Activated T-helper 1 cell treated with anti-CD3 and anti-CD28 coated beads, Interleukin-2, amount 50 U/mL, for 16 hours (primary cell): ENCODE measurements around the gene CD276.
"Not testable (repeated sequence)": the region's sequence is repeated elsewhere in the genome, so short reads cannot be mapped to it uniquely, and the experiment has no call there.

Experiments used
- DNase-seq, 2 donors: peaks; one replicate each; pipeline ENCODE4 v3.0.0-alpha.2; 2020; ENCODE audit warnings: low read depth in 1 of 2, low spot score in 1 of 2

CD276 gene

DNA sequence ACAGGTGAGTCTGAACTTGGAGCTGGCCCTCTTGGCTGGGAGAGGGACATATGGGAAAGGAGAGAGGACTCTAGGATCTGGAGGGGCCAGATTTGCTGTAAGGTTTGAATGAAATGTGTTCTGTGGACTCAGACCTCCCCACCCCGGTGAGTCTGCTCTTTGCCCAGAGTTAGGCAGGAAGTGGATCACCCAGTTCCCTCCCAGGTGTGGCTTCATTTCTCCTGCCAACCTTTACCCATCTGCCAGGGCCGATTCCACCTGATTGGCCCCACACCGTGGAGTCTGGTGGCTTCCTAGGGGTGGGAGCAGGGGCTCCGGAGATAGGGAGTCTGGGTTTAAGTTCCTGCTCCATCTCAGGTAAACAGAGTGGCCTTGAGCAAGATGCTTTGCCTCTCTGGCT lies 25.5 kb downstream of the CD276 start:
- no peak for DNase-seq

GRCh38 chr15:73710321-73710720 lies 26.1 kb downstream of the CD276 start:
- DNase-seq: no peak

GRCh38 chr15:73711526-73711925 lies 27.3 kb downstream of the CD276 start:
- no peak for DNase-seq

- no peak for DNase-seq
These were observed 27.9 kb downstream of the CD276 start for GRCh38 chr15:73712107-73712506.

DNA sequence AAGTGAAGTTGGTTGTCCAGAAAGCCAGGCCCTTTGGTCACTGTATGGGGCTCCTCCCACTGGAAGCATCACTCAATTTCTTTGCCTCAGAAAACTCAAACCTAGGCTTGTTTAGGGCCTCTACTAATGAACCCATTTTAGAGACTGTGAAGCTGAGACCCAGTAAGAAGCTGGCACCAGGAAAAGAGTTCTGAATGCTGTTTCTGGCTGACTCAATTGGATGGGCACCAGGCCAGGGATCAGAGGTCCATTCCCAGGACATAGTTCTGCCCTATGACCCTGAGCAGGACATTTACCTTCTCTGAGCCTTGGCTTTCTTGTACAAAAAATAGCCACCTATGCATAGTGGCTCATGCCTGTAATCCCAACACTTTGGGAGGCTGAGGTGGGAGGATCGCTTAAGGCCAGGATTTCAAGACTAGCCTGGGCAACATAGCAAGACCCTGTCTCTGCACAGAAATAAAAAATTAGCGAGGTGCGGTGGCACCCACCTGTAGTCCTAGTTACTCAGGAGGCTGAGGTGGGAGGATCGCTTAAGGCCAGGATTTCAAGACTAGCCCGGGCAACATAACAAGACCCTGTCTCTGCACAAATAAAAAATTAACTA lies 30.6 kb downstream of the CD276 start:
- no peak for DNase-seq

- DNase-seq: no peak
These were observed 31.2 kb downstream of the CD276 start for GRCh38 chr15:73715417-73715816.

DNA sequence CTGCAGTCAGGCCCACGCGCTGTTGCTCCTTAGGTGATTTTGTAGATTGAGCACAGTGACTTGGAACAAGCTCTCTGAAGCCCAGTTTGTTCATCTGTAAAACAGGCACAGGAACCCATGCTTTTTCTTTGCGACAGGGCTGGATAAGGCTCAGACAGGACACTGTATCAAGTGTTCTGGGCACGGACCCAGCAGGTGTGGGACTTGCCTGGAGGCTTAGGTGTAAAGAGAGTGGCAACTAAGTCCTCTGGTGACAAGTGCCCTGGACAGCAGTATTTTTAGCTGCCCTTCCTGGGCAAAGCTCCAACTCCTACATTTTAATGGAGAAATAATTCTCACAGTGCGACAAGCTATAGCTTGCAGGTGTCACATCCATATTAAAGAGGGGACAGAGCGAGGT lies 32.2 kb downstream of the CD276 start:
- no peak for DNase-seq

DNA sequence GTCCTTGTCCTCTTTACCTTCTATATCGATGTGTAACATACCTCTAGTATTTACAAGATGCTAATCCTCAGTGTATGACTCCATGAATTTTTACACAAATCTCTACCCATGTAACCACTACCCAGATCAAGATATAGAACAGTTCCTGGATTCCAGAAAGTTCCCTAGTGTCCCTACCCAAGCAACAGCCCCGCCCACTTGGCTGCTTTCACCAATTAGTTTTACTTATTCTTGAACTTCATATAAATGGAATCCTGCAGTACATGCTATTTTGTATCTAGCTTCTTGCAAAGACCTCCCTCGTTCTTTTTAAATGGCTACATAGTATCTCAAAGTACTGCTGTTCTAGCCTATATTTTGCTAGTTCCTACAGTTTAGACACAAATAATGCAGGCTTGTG lies 33.0 kb downstream of the CD276 start:
- DNase-seq: no peak

- DNase-seq: no peak
These were observed 33.6 kb downstream of the CD276 start for GRCh38 chr15:73717802-73718201.

- DNase-seq: no peak
These were observed 34.5 kb downstream of the CD276 start for GRCh38 chr15:73718694-73719093.

- DNase-seq: no peak
These were observed 38.2 kb downstream of the CD276 start for GRCh38 chr15:73722425-73722824.

GRCh38 chr15:73723191-73723590 lies 39.0 kb downstream of the CD276 start:
- DNase-seq: no peak

- DNase-seq: no peak
These were observed 40.0 kb downstream of the CD276 start for GRCh38 chr15:73724212-73724611.

DNA sequence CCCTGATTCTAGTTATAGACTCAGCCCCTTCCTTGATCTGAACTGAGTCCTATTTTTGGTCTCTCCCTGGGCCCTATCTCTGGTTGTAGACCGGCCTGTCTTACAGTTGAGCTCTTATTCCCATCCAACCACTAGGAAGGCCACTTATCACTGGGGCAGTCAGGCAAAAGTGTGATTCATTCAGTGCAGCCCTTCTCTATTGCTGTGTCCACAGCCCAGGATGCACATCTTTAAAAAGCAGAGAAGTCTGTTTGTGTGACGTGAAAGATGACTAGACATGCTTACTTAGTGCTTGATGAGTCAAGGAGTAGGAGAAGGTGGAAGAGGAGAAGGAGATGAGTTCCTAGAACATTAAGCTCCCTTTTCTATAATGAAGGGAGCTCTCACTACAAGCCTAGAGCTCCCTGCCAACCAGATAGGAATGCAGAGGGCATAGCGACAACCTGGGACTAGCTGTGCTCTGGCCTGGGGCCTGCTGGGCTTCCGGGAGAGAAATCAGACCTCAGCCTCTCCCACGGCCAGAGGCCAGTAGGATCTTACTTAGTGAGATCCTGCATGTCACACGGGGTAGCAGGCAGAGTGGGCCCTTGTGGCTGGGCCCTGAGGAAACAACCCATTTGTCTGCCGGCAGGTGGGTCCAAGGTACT lies 43.3 kb downstream of the CD276 start:
- no peak for DNase-seq

DNA sequence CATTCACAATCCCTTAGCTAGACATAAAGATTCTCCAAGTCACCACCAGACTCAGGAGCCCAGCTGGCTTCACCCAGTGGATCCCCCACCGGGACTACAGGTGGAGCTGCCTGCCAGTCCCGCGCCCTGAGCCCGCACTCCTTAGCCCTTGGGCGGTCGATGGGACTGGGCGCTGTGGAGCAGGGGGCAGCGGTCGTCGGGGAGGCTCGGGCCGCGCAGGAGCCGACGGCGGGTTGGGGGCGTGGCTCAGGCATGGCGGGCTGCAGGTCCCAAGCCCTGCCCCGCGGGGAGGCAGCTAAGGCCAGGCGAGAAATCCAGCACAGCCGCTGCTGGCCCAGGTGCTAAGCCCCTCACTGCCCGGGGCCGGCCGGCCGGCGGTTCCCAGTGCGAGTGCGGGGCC lies 47.9 kb downstream of the CD276 start:
- DNase-seq: not testable (repeated sequence)

DNA sequence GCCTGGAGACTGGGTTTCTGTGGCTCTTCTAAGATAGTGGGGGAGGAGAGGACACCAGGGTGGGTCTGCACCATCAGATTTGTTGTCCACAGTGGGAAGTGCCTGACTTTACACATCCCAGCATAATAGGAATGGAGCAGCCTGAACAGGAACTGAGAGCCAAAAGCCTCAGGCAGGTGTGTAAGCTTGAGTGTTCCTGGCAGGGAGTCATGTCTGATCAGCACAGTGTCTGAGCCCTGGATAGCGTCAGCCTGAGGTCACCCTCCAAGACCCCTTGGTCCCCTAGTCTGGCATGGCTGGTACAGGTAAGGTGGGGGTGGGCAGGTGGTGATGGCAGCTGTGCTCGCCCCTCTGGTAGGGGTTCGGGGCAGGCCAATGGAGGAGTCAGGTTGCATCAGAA lies 48.7 kb downstream of the CD276 start:
- DNase-seq: no peak

- no peak for DNase-seq
These were observed 53.4 kb downstream of the CD276 start for GRCh38 chr15:73737535-73737934.

DNA sequence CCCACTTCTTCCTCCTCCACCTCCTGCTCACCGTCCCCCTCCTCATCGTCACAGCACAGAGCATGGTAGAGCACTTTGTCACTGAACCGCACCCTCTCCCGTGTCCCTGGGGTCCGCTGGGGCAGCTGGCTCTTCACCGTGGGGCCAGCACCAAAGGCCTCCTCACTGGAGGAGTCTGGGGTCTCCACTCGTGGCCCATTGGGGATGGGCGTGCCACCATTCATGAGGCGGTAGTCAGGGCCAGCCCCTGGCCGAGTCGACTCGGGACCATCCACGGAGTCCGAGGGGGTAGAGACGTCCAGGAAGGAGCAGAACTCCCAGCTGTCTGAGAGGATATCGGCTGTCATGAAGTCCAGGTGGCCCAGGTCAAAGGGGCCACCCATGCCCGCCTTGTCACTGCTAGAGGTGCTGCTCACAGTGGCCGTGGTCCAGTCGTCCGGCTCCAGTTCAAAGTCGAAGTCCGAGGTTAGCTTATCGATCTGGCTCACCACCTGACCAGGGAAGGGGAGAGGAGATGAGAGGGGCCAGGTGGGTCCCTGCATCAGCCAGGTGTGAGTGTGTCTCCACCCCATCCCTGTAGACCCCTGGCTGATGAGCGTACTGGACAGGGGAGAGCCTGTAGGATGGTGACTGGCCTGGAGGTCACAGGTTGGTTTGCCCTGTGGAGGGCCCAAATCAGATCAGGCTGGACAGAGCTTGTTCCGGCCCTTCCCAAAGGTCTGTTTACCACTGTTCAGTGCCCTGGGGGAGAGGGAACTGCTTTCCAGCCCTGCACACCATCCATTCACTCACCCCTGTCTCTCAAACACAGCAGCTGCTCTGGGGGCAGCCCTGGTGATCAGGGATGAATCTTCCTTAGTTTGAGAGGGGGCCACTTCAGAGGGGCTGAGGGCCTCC lies 56.2 kb downstream of the CD276 start:
- DNase-seq: no peak

- no peak for DNase-seq
These were observed 57.2 kb downstream of the CD276 start for GRCh38 chr15:73741321-73741836.

DNA sequence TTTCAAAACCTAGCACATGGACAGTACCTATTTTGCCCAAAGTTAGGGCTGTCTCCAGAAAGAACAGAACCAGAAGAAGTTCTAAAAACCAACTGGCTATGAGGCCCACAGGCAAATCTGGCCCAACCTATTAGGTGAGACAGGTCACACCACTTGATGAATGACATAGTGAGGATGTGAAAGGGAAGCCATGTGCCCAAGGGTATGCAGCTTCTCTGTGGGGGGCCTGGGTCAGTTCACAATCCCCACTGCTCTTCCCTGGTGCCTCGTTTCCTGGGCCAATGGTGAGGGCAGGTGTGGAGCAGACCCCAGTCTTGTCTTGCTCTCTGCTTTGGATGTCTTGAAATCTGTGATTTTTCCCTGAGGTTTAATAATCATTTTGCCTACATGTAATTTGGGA lies 60.1 kb downstream of the CD276 start:
- no peak for DNase-seq

DNA sequence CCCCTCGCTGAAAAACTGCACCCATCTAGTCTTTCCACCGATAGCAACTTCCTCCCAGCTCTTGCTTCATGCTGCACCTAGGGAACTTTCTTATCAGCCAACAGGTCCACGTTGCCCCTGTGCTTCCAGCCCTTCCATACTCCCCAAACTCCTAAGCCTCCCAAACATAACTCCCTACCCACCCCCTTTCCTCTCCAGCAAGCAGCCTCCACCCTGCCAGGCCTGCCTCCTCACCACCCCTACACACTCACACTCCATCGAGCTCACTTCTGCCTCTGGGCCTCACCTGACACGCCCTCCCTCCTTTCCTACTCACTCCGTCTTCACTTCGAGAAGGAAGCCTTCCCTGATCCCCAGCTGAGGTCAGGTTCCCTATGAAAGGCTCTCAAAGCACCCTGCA lies 60.9 kb downstream of the CD276 start:
- no peak for DNase-seq

GRCh38 chr15:73746261-73746660 lies 62.1 kb downstream of the CD276 start:
- no peak for DNase-seq
